ENCODE measurements around the gene ZEB2. TPM values are rescaled to one million over a fixed set of nuclear protein-coding genes. Genes with fewer than 3 reads are reported as not detected.

Gene ZEB2
- 105 to 111 TPM (median 110 TPM) in 3 replicates for total RNA-seq

- no peaks in the 10 kb centered on the region for H3K9me3 Mint-ChIP-seq
- peak within 1 kb of the TSS; percentile 87 for H3K27ac Mint-ChIP-seq
- peaks cover 2% of the 10 kb centered on the region for H3K36me3 Mint-ChIP-seq
- H3K27me3 Mint-ChIP-seq (ENCODE audit: low read depth) = no peaks in the 10 kb centered on the region
- H3K4me1 Mint-ChIP-seq = peaks cover 41% of the 10 kb centered on the region
- no peak within 1 kb of the TSS for H3K4me3 Mint-ChIP-seq
- peak; percentile 45 for TF ChIP-seq CTCF (IDR thresholded peaks at IDR 0.05; ENCODE audit: unreplicated experiment)
- peak in 1 of 2 experiments; percentile 60 for DNase-seq (ENCODE audit: low spot score in 2 of 2, unreplicated experiment in 2 of 2)
These were observed at the start of gene ZEB2 for GRCh38 chr2:144519934-144520731. TSS of gene ZEB2 (minus strand) at chr2:144520119. CDS start at chr2:144517350, 2,769 bp downstream.

- DNase-seq (ENCODE audit: low spot score in 2 of 2, unreplicated experiment in 2 of 2) = no peak
- no peak for TF ChIP-seq CTCF (IDR thresholded peaks at IDR 0.05; ENCODE audit: unreplicated experiment)
- H3K9me3 Mint-ChIP-seq = peaks cover 4% of the 10 kb centered on the region
- no peaks in the 10 kb centered on the region for H3K4me1 Mint-ChIP-seq
- H3K4me3 Mint-ChIP-seq = no peak overlapping the region
- H3K27ac Mint-ChIP-seq = no peak overlapping the region
- H3K36me3 Mint-ChIP-seq = no peaks in the 10 kb centered on the region
- no peaks in the 10 kb centered on the region for H3K27me3 Mint-ChIP-seq (ENCODE audit: low read depth)
These were observed 47.8 kb upstream of the ZEB2 start for GRCh38 chr2:144567745-144568144.

- no peak overlapping the region for H3K27ac Mint-ChIP-seq
- no peaks in the 10 kb centered on the region for H3K36me3 Mint-ChIP-seq
- H3K9me3 Mint-ChIP-seq = peaks cover 4% of the 10 kb centered on the region
- no peaks in the 10 kb centered on the region for H3K4me1 Mint-ChIP-seq
- TF ChIP-seq CTCF (IDR thresholded peaks at IDR 0.05; ENCODE audit: unreplicated experiment) = no peak
- H3K4me3 Mint-ChIP-seq = no peak overlapping the region
- no peaks in the 10 kb centered on the region for H3K27me3 Mint-ChIP-seq (ENCODE audit: low read depth)
- DNase-seq (ENCODE audit: low spot score in 2 of 2, unreplicated experiment in 2 of 2) = no peak
These were observed 46.5 kb upstream of the ZEB2 start for GRCh38 chr2:144566448-144566847.

- Mint-ChIP-seq H3K4me1 (peaks cover 2% of the 10 kb centered on the region), H3K4me3 (no peak overlapping the region), H3K36me3 (no peaks in the 10 kb centered on the region), H3K27ac (no peak overlapping the region), H3K27me3 (ENCODE audit: low read depth) (no peaks in the 10 kb centered on the region), H3K9me3 (peaks cover 13% of the 10 kb centered on the region)
- no peak for DNase-seq (ENCODE audit: low spot score in 2 of 2, unreplicated experiment in 2 of 2)
- TF ChIP-seq CTCF (IDR thresholded peaks at IDR 0.05; ENCODE audit: unreplicated experiment) = no peak
These were observed 40.3 kb upstream of the ZEB2 start for GRCh38 chr2:144560251-144560650.

- DNase-seq (ENCODE audit: low spot score in 2 of 2, unreplicated experiment in 2 of 2) = no peak
- Mint-ChIP-seq H3K4me3 (no peak overlapping the region), H3K36me3 (no peaks in the 10 kb centered on the region), H3K27me3 (ENCODE audit: low read depth) (no peaks in the 10 kb centered on the region), H3K4me1 (peaks cover 8% of the 10 kb centered on the region), H3K9me3 (peaks cover 11% of the 10 kb centered on the region), H3K27ac (no peak overlapping the region)
- TF ChIP-seq CTCF (IDR thresholded peaks at IDR 0.05; ENCODE audit: unreplicated experiment) = no peak
These were observed 39.8 kb upstream of the ZEB2 start for GRCh38 chr2:144559681-144560080.
